K562 (cell line): Measurements from ENCODE around the gene ZBTB22. TPM values are rescaled to one million over a fixed set of nuclear protein-coding genes. Genes with fewer than 3 reads are reported as not detected.
"Not testable (repeated sequence)": the region's sequence is repeated elsewhere in the genome, so short reads cannot be mapped to it uniquely, and the experiment has no call there.

Experiments
- HDAC1 ChIP-seq, 2 experiments: fragments of 450-650 bp; IDR thresholded peaks; 2 replicates each; pipeline ENCODE4 v1.6.1; 2016 to 2017; ENCODE audit warnings: inconsistent platforms in 1 of 2, mild to moderate bottlenecking in 1 of 2, moderate library complexity in 1 of 2
- HMBOX1 ChIP-seq: sonication (generic); IDR thresholded peaks from 2 replicates; pipeline ENCODE4 v1.6.1; 2016
- MGA ChIP-seq: fragments of 450-650 bp; IDR thresholded peaks from 2 replicates; pipeline ENCODE4 v1.6.1; 2016; ENCODE audit warnings: mild to moderate bottlenecking, moderate library complexity
- MLLT1 ChIP-seq, 2 experiments: fragments of 450-650 bp; IDR thresholded peaks; 2 replicates each; pipeline ENCODE4 v1.6.1; 2016
- MNT ChIP-seq, 2 experiments: fragments of 450-650 bp; conservative IDR thresholded peaks; 2 replicates each; pipeline ENCODE4 v1.6.1; 2017; ENCODE audit warnings: mild to moderate bottlenecking in 2 of 2, moderate library complexity in 2 of 2
- MYNN ChIP-seq, 2 experiments: sonication (generic); formaldehyde crosslinking in 1 of 2; IDR thresholded peaks; 2 replicates each; pipeline versions ENCODE4 v1.5.0 to v1.6.1; 2016 to 2020; ENCODE audit warnings: antibody characterized with exemption in 1 of 2, missing genetic modification reagents in 1 of 2
- NFIC ChIP-seq: fragments of 450-650 bp; IDR thresholded peaks from 2 replicates; pipeline ENCODE4 v1.6.1; 2017; ENCODE audit warnings: mild to moderate bottlenecking, inconsistent platforms
- NR2C1 ChIP-seq, 2 experiments: fragments of 450-650 bp; IDR thresholded peaks; 2 replicates each; pipeline ENCODE4 v1.6.1; 2017; ENCODE audit warnings: mild to moderate bottlenecking in 2 of 2, antibody characterized with exemption in 1 of 2, inconsistent platforms in 1 of 2, missing compliant biosample characterization in 1 of 2, missing genetic modification characterization in 1 of 2
- SOX6 ChIP-seq: fragments of 450-650 bp; IDR thresholded peaks from 2 replicates; pipeline ENCODE4 v1.6.1; 2014; ENCODE audit warnings: mild to moderate bottlenecking
- ZNF384 ChIP-seq: IDR thresholded peaks from 2 replicates; pipeline ENCODE4 v1.6.1; 2012; ENCODE audit warnings: low read depth, low read length, improper control_type of control experiment
- polyA plus RNA-seq, 8 experiments: library from polyadenylated mRNA; depleted of rRNA in 4 of 8; stranded (reverse) in 5 of 8; unstranded in 3 of 8; fragments of >200 nt; fragmentation: Nextera tagmentation in 2 of 8; fragmentation: Illumina TruSeq in 1 of 8; extraction: Ambion mirVana in 2 of 8; extraction: Trizol in 1 of 8; gene quantifications; 2 replicates each; pipeline versions ENCODE4 v1.2.1 to v1.2.3, GENCODE V29; 2011 to 2014; ENCODE audit warnings: inconsistent platforms in 1 of 8, missing spikeins in 1 of 8
- total RNA-seq, 7 experiments: library from RNA; depleted of rRNA in 6 of 7; stranded (reverse); fragments of >200 nt in 6 of 7; fragmentation: Illumina TruSeq in 2 of 7; extraction: Trizol in 2 of 7; gene quantifications; 2 replicates each; pipeline versions ENCODE4 v1.2.1 to v1.2.3, GENCODE V29; 2011 to 2021; ENCODE audit warnings: low replicate concordance in 1 of 7

The ZBTB22 gene
- total and polyA plus RNA-seq, 9 of the 15 experiments (the other 6 are each of a cell fraction or from before 2014, with no cell fraction given), result 0.21 to 11.9 (median 7.1) TPM

GRCh38 chr6:33357160-33357871, 39.8 kb upstream of the ZBTB22 start (continued):
- TF ChIP-seq MNT (conservative IDR thresholded peaks at IDR 0.05) (peak; percentile 50 to 80; a peak in 3 of 4 replicates), NFIC (peak; percentile 63), HMBOX1 (peak; percentile 60; the same call in 1 of the 2 replicates), SOX6 (peak; percentile 52; the same call in 1 of the 2 replicates), MGA (peak; percentile 72), HDAC1 (IDR thresholded peaks at IDR 0.05) (peak in 1 of 2 experiments; percentile 47; a peak in 1 of 4 replicates), NR2C1 (IDR thresholded peaks at IDR 0.05) (0 out of 2 replicates have a peak, but pooled peaks have one; percentile 19), NR2C1 (tag; IDR thresholded peaks at IDR 0.05) (peak; percentile 55; the same call in 1 of the 2 replicates), MYNN (IDR thresholded peaks at IDR 0.05) (peak; percentile 55; the same call in 1 of the 2 replicates), ZNF384 (peak; percentile 57), MLLT1 (IDR thresholded peaks at IDR 0.05) (peak in 1 of 2 experiments; percentile 28; a peak in 1 of 4 replicates)
- not testable (repeated sequence) for TF ChIP-seq MYNN (CRISPR knock-in tag; IDR thresholded peaks at IDR 0.05)
